Activated CD4-positive, alpha-beta T cell treated with anti-CD3 and anti-CD28 coated beads for 48 hours (primary cell): ENCODE results near the gene CEP68.
"Not testable (repeated sequence)": the region's sequence is repeated elsewhere in the genome, so short reads cannot be mapped to it uniquely, and the experiment has no call there.

ENCODE experiments used
- DNase-seq: peaks from one replicate; pipeline ENCODE4 v3.0.0-alpha.2; 2020

The CEP68 gene

GRCh38 chr2:65093211-65093610, 37.0 kb downstream of the CEP68 start:
- no peak for DNase-seq

GRCh38 chr2:65096948-65097347, 40.7 kb downstream of the CEP68 start:
- no peak for DNase-seq

- no peak for DNase-seq
Measured at GRCh38 chr2:65097844-65098243, 41.6 kb downstream of the CEP68 start.

- DNase-seq: no peak
Measured at GRCh38 chr2:65098741-65099140, 42.5 kb downstream of the CEP68 start.

- no peak for DNase-seq
Measured at GRCh38 chr2:65101071-65101470, 44.9 kb downstream of the CEP68 start.

GRCh38 chr2:65103013-65103715, 46.9 kb downstream of the CEP68 start:
- DNase-seq: no peak

GRCh38 chr2:65107530-65107929, 51.3 kb downstream of the CEP68 start:
- no peak for DNase-seq

GRCh38 chr2:65108780-65109179, 52.6 kb downstream of the CEP68 start:
- no peak for DNase-seq

GRCh38 chr2:65112633-65113032, 56.4 kb downstream of the CEP68 start:
- no peak for DNase-seq

GRCh38 chr2:65113229-65113628, 57.0 kb downstream of the CEP68 start:
- DNase-seq: no peak

GRCh38 chr2:65113816-65114215, 57.6 kb downstream of the CEP68 start:
- no peak for DNase-seq

- no peak for DNase-seq
Measured at GRCh38 chr2:65114921-65115320, 58.7 kb downstream of the CEP68 start.

GRCh38 chr2:65116645-65117044, 60.4 kb downstream of the CEP68 start:
- DNase-seq: no peak

- DNase-seq: no peak
Measured at GRCh38 chr2:65120990-65121693, 64.9 kb downstream of the CEP68 start.

- DNase-seq: no peak
Measured at GRCh38 chr2:65122313-65122712, 66.1 kb downstream of the CEP68 start.

- DNase-seq: peak; percentile 35
Measured at GRCh38 chr2:65125457-65125856, 69.2 kb downstream of the CEP68 start.

GRCh38 chr2:65128297-65129190, 72.3 kb downstream of the CEP68 start:
- DNase-seq: peak; percentile 43

- peak; percentile 48 for DNase-seq
Measured at GRCh38 chr2:65129286-65129825, 73.1 kb downstream of the CEP68 start.

- peak; percentile 99 for DNase-seq
Measured at GRCh38 chr2:65129826-65130663, 73.8 kb downstream of the CEP68 start, which contains the start of gene RAB1A. RAB1A (minus strand) TSS chr2:65130106; CDS start chr2:65129915, 191 bp downstream.

GRCh38 chr2:65130664-65131175, 74.5 kb downstream of the CEP68 start:
- DNase-seq: peak; percentile 43

GRCh38 chr2:65132930-65133329, 76.7 kb downstream of the CEP68 start:
- DNase-seq: not testable (repeated sequence)

- no peak for DNase-seq
Measured at GRCh38 chr2:65133626-65134025, 77.4 kb downstream of the CEP68 start.
